CD8-positive, alpha-beta memory T cell (primary cell): ENCODE data around the gene DAB1. TPM values are rescaled to one million over a fixed set of nuclear protein-coding genes. Genes with fewer than 3 reads are reported as not detected.

Experiments used
- CTCF ChIA-PET: fragments of 350-600 bp; sonication (Branson Sonifier 250); formaldehyde crosslinking; loops from one replicate; lab custom pipeline; 2021; ENCODE audit warnings: antibody characterized with exemption; lab: Charles Lee
- POLR2A ChIA-PET: fragments of 350-600 bp; sonication (Branson Sonifier 250); formaldehyde crosslinking; loops from one replicate; lab custom pipeline; 2021; ENCODE audit warnings: antibody characterized with exemption; lab: Charles Lee
- DNase-seq, 5 donors: peaks; one replicate each; pipeline versions ENCODE4 v3.0.0 to v3.0.0-alpha.2; 2020 to 2022; ENCODE audit warnings: mixed read lengths in 1 of 5
- H3K27ac ChIP-seq: one replicate; pipeline ENCODE4 v1.7.0; 2013; ENCODE audit warnings: low read depth, mild to moderate bottlenecking, low read length, moderate library complexity
- H3K27me3 ChIP-seq: 2 replicates; pipeline ENCODE4 v1.7.0; 2013; ENCODE audit warnings: low read length, mild to moderate bottlenecking; ENCODE audit not compliant: insufficient read depth, poor library complexity, severe bottlenecking
- H3K36me3 ChIP-seq: 2 replicates; pipeline ENCODE4 v1.7.0; 2013; ENCODE audit warnings: mild to moderate bottlenecking, low read length, moderate library complexity; ENCODE audit not compliant: insufficient read depth
- H3K4me1 ChIP-seq: 2 replicates; pipeline ENCODE4 v1.7.0; 2013; ENCODE audit warnings: mild to moderate bottlenecking, low read length, moderate library complexity; ENCODE audit not compliant: insufficient read depth
- H3K4me3 ChIP-seq: 2 replicates; pipeline ENCODE4 v1.7.0; 2013; ENCODE audit warnings: mild to moderate bottlenecking, low read length
- H3K9me3 ChIP-seq: 2 replicates; pipeline ENCODE4 v1.7.0; 2013; ENCODE audit warnings: mild to moderate bottlenecking, low read length
- H3K27ac Mint-ChIP-seq, 8 donors: one replicate each; pipeline ENCODE4 v1.8.0; 2020 to 2021; ENCODE audit warnings: mixed read lengths in 8 of 8, mild to moderate bottlenecking in 6 of 8, inconsistent platforms in 3 of 8, moderate library complexity in 3 of 8
- H3K27me3 Mint-ChIP-seq, 2 donors: one replicate each; pipeline ENCODE4 v1.8.0; 2020 to 2021; ENCODE audit warnings: mixed read lengths in 2 of 2, mild to moderate bottlenecking in 1 of 2, moderate library complexity in 1 of 2
- H3K36me3 Mint-ChIP-seq, 3 donors: one replicate each; pipeline ENCODE4 v1.8.0; 2020 to 2021; ENCODE audit warnings: mixed read lengths in 3 of 3, inconsistent platforms in 1 of 3, mild to moderate bottlenecking in 1 of 3
- H3K4me1 Mint-ChIP-seq, 3 donors: one replicate each; pipeline ENCODE4 v1.8.0; 2020 to 2021; ENCODE audit warnings: mixed read lengths in 3 of 3, inconsistent platforms in 1 of 3, mild to moderate bottlenecking in 1 of 3
- H3K4me3 Mint-ChIP-seq, 7 donors: one replicate each; pipeline ENCODE4 v1.8.0; 2020 to 2021; ENCODE audit warnings: mixed read lengths in 7 of 7, mild to moderate bottlenecking in 6 of 7, moderate library complexity in 4 of 7, inconsistent platforms in 2 of 7
- H3K9me3 Mint-ChIP-seq, 5 donors: one replicate each; pipeline ENCODE4 v1.8.0; 2020 to 2022; ENCODE audit warnings: mixed read lengths in 5 of 5, mild to moderate bottlenecking in 3 of 5, moderate library complexity in 2 of 5, inconsistent platforms in 1 of 5
- polyA plus RNA-seq: library from polyadenylated mRNA; unstranded; fragments of 300-500 nt; fragmentation: Illumina TruSeq; gene quantifications from one replicate; pipeline ENCODE4 v1.2.3, GENCODE V29; 2021
- total RNA-seq, 2 experiments: library from RNA; stranded (reverse); gene quantifications; one replicate each; pipeline ENCODE4 v1.2.3, GENCODE V29; 2021

The DAB1 gene
- total and polyA plus RNA-seq, 3 experiments from 2014 or later: 0.09 to 1.7 TPM; not detected in 1

GRCh38 chr1:57407928-57408327, 15.9 kb downstream of the DAB1 start:
- POLR2A ChIA-PET: no interaction called here
- Histone ChIP-seq H3K4me1 (no peaks in the 10 kb centered on the region), H3K27ac (no peak overlapping the region), H3K27me3 (no peaks in the 10 kb centered on the region), H3K9me3 (no peaks in the 10 kb centered on the region), H3K36me3 (no peaks in the 10 kb centered on the region), H3K4me3 (no peak overlapping the region)
- CTCF ChIA-PET: no interaction called here
- no peak for DNase-seq
- no peak overlapping the region for H3K4me3 Mint-ChIP-seq
- peaks cover 5 to 10% of the 10 kb centered on the region in 2 donors for H3K27me3 Mint-ChIP-seq
- peaks cover 0 to 5% (median 2%) of the 10 kb centered on the region in 5 donors for H3K9me3 Mint-ChIP-seq
- H3K36me3 Mint-ChIP-seq: peaks cover 0 to 9% (median 0%) of the 10 kb centered on the region in 3 donors
- H3K27ac Mint-ChIP-seq: no peak overlapping the region
- H3K4me1 Mint-ChIP-seq: no peaks in the 10 kb centered on the region

DNA sequence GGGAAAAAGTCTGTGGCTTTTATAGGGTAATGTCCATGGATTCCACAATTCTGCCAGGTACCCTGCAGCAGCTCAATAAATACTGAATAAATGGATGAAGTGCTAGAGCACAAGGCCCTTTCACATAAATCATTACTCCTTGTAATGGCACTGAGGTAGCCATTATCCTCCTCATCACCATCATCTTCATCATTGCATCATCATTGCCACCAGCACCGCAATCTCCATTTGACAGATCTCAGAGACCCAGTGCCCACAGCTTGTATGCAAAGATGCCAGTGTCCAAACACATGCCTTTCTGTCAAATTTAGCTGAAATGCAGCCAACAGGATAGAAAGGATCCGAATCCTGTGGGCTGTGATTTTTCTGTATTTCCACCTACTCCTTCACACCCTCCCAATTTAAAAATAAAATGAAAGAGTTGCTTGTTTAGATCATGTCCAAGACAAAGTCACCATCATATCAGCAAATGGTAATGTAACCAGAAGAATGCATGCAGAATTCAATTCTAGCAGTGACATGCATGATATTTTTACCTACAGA, 17.4 kb downstream of the DAB1 start:
- no peak overlapping the region for H3K27ac ChIP-seq

DNA sequence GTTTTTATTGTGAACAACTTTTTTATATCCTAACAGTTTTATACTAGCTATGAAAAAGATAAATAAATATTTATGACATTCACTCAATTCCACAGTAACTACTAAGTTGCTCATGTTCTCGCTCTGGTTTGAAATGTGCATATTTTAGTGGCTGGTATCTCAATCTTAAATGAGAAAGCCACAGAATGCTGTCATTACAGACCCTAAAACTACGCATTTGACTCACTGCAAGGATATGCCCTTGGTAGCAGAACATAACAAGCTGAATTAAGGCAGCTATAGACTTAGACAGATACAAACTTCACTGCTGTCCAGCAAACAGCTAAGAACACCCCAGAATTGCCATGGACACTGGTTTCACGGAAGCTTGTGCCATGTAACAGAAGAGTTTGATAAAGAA, 19.0 kb downstream of the DAB1 start:
- Mint-ChIP-seq H3K4me1 (no peaks in the 10 kb centered on the region), H3K36me3 (no peaks in the 10 kb centered on the region), H3K4me3 (no peak overlapping the region), H3K9me3 (no peaks in the 10 kb centered on the region), H3K27ac (no peak overlapping the region), H3K27me3 (peaks cover 0 to 10% of the 10 kb centered on the region in 2 donors)
- Histone ChIP-seq H3K9me3 (no peaks in the 10 kb centered on the region), H3K27me3 (no peaks in the 10 kb centered on the region), H3K36me3 (no peaks in the 10 kb centered on the region), H3K4me3 (no peak overlapping the region), H3K27ac (no peak overlapping the region), H3K4me1 (no peaks in the 10 kb centered on the region)
- DNase-seq: no peak
- ChIA-PET CTCF (no interaction called here), POLR2A (no interaction called here)

More for the DNA sequence above, 17.4 kb downstream of the DAB1 start:
- Histone ChIP-seq H3K4me1 (no peaks in the 10 kb centered on the region), H3K9me3 (no peaks in the 10 kb centered on the region), H3K4me3 (no peak overlapping the region), H3K27me3 (no peaks in the 10 kb centered on the region), H3K36me3 (no peaks in the 10 kb centered on the region)
- Mint-ChIP-seq H3K27ac (no peak overlapping the region), H3K4me3 (no peak overlapping the region), H3K4me1 (no peaks in the 10 kb centered on the region), H3K27me3 (peaks cover 0 to 10% of the 10 kb centered on the region in 2 donors), H3K36me3 (no peaks in the 10 kb centered on the region), H3K9me3 (no peaks in the 10 kb centered on the region)
- no peak for DNase-seq
- ChIA-PET CTCF (no interaction called here), POLR2A (no interaction called here)

- H3K27ac Mint-ChIP-seq: no peak overlapping the region
- ChIA-PET POLR2A (no interaction called here), CTCF (no interaction called here)
- no peaks in the 10 kb centered on the region for H3K4me1 Mint-ChIP-seq
- Histone ChIP-seq H3K4me3 (no peak overlapping the region), H3K36me3 (no peaks in the 10 kb centered on the region), H3K4me1 (no peaks in the 10 kb centered on the region), H3K27ac (no peak overlapping the region), H3K27me3 (no peaks in the 10 kb centered on the region), H3K9me3 (no peaks in the 10 kb centered on the region)
- H3K9me3 Mint-ChIP-seq: no peaks in the 10 kb centered on the region
- no peaks in the 10 kb centered on the region for H3K36me3 Mint-ChIP-seq
- no peak overlapping the region for H3K4me3 Mint-ChIP-seq
- no peak for DNase-seq
- H3K27me3 Mint-ChIP-seq: peaks cover 0 to 7% of the 10 kb centered on the region in 2 donors
Observed at GRCh38 chr1:57403201-57403600, 20.7 kb downstream of the DAB1 start.

DNA sequence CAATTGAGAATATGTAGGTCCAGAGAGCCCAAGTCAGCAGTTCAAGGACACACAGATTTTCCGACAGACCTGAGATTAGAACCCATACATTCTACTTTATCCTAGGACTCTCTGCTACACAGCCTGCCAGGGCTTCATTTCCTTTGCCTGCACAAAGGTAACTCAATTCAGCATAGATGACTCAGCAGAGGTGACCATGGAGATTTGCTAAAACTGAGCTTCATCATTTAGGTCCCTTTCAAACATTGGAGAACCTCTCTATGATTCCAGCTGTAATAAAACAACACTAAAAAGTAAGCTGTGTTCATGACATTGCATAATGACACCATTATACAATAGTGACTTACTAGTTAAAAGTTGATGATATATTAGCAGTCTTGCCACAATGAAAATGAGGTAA, 22.2 kb downstream of the DAB1 start:
- H3K4me3 ChIP-seq: no peak overlapping the region
- POLR2A ChIA-PET: no interaction called here

GRCh38 chr1:57400048-57400447, 23.8 kb downstream of the DAB1 start:
- Histone ChIP-seq H3K4me1 (no peaks in the 10 kb centered on the region), H3K36me3 (no peaks in the 10 kb centered on the region), H3K27ac (no peak overlapping the region), H3K9me3 (no peaks in the 10 kb centered on the region), H3K27me3 (no peaks in the 10 kb centered on the region), H3K4me3 (no peak overlapping the region)
- Mint-ChIP-seq H3K9me3 (peaks cover 0 to 3% (median 0%) of the 10 kb centered on the region in 5 donors), H3K27ac (peak overlapping the region in 1 of 8 donors; percentile 41), H3K27me3 (peaks cover 3 to 8% of the 10 kb centered on the region in 2 donors), H3K36me3 (no peaks in the 10 kb centered on the region), H3K4me3 (no peak overlapping the region), H3K4me1 (no peaks in the 10 kb centered on the region)
- POLR2A ChIA-PET: no interaction called here
- CTCF ChIA-PET: no interaction called here
- DNase-seq: no peak

More for the DNA sequence above, 22.2 kb downstream of the DAB1 start:
- Histone ChIP-seq H3K4me1 (no peaks in the 10 kb centered on the region), H3K36me3 (no peaks in the 10 kb centered on the region), H3K27ac (no peak overlapping the region), H3K9me3 (no peaks in the 10 kb centered on the region), H3K27me3 (no peaks in the 10 kb centered on the region)
- Mint-ChIP-seq H3K4me1 (no peaks in the 10 kb centered on the region), H3K27ac (peak overlapping the region in 1 of 8 donors; percentile 23), H3K36me3 (no peaks in the 10 kb centered on the region), H3K4me3 (no peak overlapping the region), H3K9me3 (peaks cover 0 to 3% (median 0%) of the 10 kb centered on the region in 5 donors), H3K27me3 (peaks cover 0 to 8% of the 10 kb centered on the region in 2 donors)
- DNase-seq: no peak
- CTCF ChIA-PET: no interaction called here

- Mint-ChIP-seq H3K9me3 (peaks cover 0 to 3% (median 0%) of the 10 kb centered on the region in 5 donors), H3K4me1 (no peaks in the 10 kb centered on the region)
Observed at GRCh38 chr1:57393058-57393584, 30.7 kb downstream of the DAB1 start.

GRCh38 chr1:57385336-57385735, 38.5 kb downstream of the DAB1 start:
- H3K9me3 ChIP-seq: no peaks in the 10 kb centered on the region
- no peak overlapping the region for H3K27ac ChIP-seq
- H3K36me3 Mint-ChIP-seq: no peaks in the 10 kb centered on the region
- ChIA-PET CTCF (no interaction called here), POLR2A (no interaction called here)
- H3K27me3 ChIP-seq: no peaks in the 10 kb centered on the region
- no peaks in the 10 kb centered on the region for H3K4me1 Mint-ChIP-seq
- H3K27ac Mint-ChIP-seq: no peak overlapping the region
- no peak overlapping the region for H3K4me3 Mint-ChIP-seq
- no peak for DNase-seq
- no peak overlapping the region for H3K4me3 ChIP-seq
- no peaks in the 10 kb centered on the region for H3K4me1 ChIP-seq
- H3K36me3 ChIP-seq: no peaks in the 10 kb centered on the region
- peaks cover 0 to 4% of the 10 kb centered on the region in 2 donors for H3K27me3 Mint-ChIP-seq
- H3K9me3 Mint-ChIP-seq: peaks cover 0 to 2% (median 0%) of the 10 kb centered on the region in 5 donors

More at GRCh38 chr1:57393058-57393584, 30.7 kb downstream of the DAB1 start:
- Histone ChIP-seq H3K9me3 (no peaks in the 10 kb centered on the region), H3K4me3 (no peak overlapping the region), H3K36me3 (no peaks in the 10 kb centered on the region), H3K4me1 (no peaks in the 10 kb centered on the region), H3K27me3 (no peaks in the 10 kb centered on the region), H3K27ac (no peak overlapping the region)
- Mint-ChIP-seq H3K4me3 (no peak overlapping the region), H3K27me3 (peaks cover 3 to 9% of the 10 kb centered on the region in 2 donors), H3K27ac (no peak overlapping the region), H3K36me3 (no peaks in the 10 kb centered on the region)
- DNase-seq: no peak
- ChIA-PET POLR2A (no interaction called here), CTCF (no interaction called here)
